PC-9 (cell line): ENCODE results near the gene EPB41L4B.

Experiments
- CTCF ChIP-seq: fragments of 200-600 bp; sonication (generic); conservative IDR thresholded peaks from 2 replicates; pipeline ENCODE4 v1.6.1; 2017; ENCODE audit warnings: mixed run types, antibody characterized with exemption, mild to moderate bottlenecking, moderate library complexity
- EZH2 ChIP-seq: fragments of 200-600 bp; sonication (generic); IDR thresholded peaks from 2 replicates; pipeline ENCODE4 v1.8.0; 2017; ENCODE audit warnings: antibody characterized with exemption, low read depth

- TF ChIP-seq CTCF, result peak; percentile 91
- TF ChIP-seq EZH2, result no peak
Measured at GRCh38 chr9:109320742-109321448, at the start of gene EPB41L4B.
